HuH-7.5 (cell line): Measurements from ENCODE around the gene JUND.

Experiments
- DNase-seq: peaks from one replicate; pipeline ENCODE4 v3.0.0; 2011; ENCODE audit warnings: low spot score

Gene JUND

GRCh38 chr19:18234194-18234593, 47.2 kb downstream of the JUND start:
- DNase-seq = no peak

GRCh38 chr19:18233224-18233825, 48.1 kb downstream of the JUND start:
- peak; percentile 94 for DNase-seq

- peak; percentile 80 for DNase-seq
Observed at GRCh38 chr19:18232540-18233223, 48.7 kb downstream of the JUND start.

- no peak for DNase-seq
Observed at GRCh38 chr19:18231775-18232174, 49.6 kb downstream of the JUND start.

- DNase-seq = peak; percentile 19
Observed at GRCh38 chr19:18230941-18231734, 50.3 kb downstream of the JUND start.

GRCh38 chr19:18229915-18230314, 51.5 kb downstream of the JUND start:
- DNase-seq = no peak
